Uterus (tissue), 4 donors: ENCODE measurements around the gene SELENOV. TPM values are rescaled to one million over a fixed set of nuclear protein-coding genes. Genes with fewer than 3 reads are reported as not detected.

Experiments used
- DNase-seq, 2 donors: peaks; one replicate each; pipeline ENCODE4 v3.0.0-alpha.2; 2019 to 2020
- H3K27ac ChIP-seq, 2 donors: fragments of 200-600 bp; sonication (generic); 1 replicate in 1 of 2; 2 replicates in 1 of 2; pipeline ENCODE4 v1.5.1; 2016 to 2018
- H3K27me3 ChIP-seq, 2 donors: fragments of 200-600 bp; sonication (generic); one replicate each; pipeline ENCODE4 v1.5.1; 2018 to 2019; ENCODE audit warnings: control low read depth in 1 of 2
- H3K36me3 ChIP-seq, 2 donors: fragments of 200-600 bp; sonication (generic); one replicate each; pipeline ENCODE4 v1.5.1; 2019; ENCODE audit warnings: control low read depth in 1 of 2
- H3K4me1 ChIP-seq, 2 donors: fragments of 200-600 bp; sonication (generic); one replicate each; pipeline ENCODE4 v1.5.1; 2018 to 2019; ENCODE audit warnings: control low read depth in 1 of 2
- H3K4me3 ChIP-seq, 2 donors: fragments of 200-600 bp; sonication (generic); 1 replicate in 1 of 2; 2 replicates in 1 of 2; pipeline ENCODE4 v1.5.1; 2018 to 2019; ENCODE audit warnings: mild to moderate bottlenecking in 1 of 2
- H3K9me3 ChIP-seq, 2 donors: fragments of 200-600 bp; sonication (generic); one replicate each; pipeline ENCODE4 v1.5.1; 2019; ENCODE audit warnings: control low read depth in 1 of 2
- POLR2A ChIP-seq, 2 donors: fragments of 450-650 bp; IDR thresholded peaks; one replicate each; pipeline ENCODE4 v1.6.1; 2016; ENCODE audit warnings: antibody characterized with exemption in 2 of 2, mild to moderate bottlenecking in 1 of 2, moderate library complexity in 1 of 2
- intact Hi-C: fragments of 100-400 bp; cut with DNase I; formaldehyde crosslinking; loops from one replicate; pipeline ENCODE4 v1.15.1; 2023; ENCODE audit warnings: low total_unique reads
- total RNA-seq, 4 donors: library from RNA; depleted of rRNA in 3 of 4; stranded (reverse); fragments of >200 nt in 3 of 4; gene quantifications; one replicate each; pipeline versions ENCODE4 v1.1.0 to v1.2.4, GENCODE V29; 2014 to 2023
- TF ChIP-seq, protein P1 (sequence below), 4 experiments: fragments of 200-600 bp in 2 of 4; fragments of 450-650 bp in 2 of 4; sonication (generic) in 2 of 4; IDR thresholded peaks; one replicate each; pipeline ENCODE4 v1.5.1; 2016 to 2019; ENCODE audit warnings: antibody characterized with exemption in 4 of 4, mild to moderate bottlenecking in 2 of 4, moderate library complexity in 1 of 4
- donor health status: DM: yes; HTN: yes; CAD: no.

Gene SELENOV
- total RNA-seq, 4 donors from 2014 or later: 0.41 TPM; not detected in 3

DNA sequence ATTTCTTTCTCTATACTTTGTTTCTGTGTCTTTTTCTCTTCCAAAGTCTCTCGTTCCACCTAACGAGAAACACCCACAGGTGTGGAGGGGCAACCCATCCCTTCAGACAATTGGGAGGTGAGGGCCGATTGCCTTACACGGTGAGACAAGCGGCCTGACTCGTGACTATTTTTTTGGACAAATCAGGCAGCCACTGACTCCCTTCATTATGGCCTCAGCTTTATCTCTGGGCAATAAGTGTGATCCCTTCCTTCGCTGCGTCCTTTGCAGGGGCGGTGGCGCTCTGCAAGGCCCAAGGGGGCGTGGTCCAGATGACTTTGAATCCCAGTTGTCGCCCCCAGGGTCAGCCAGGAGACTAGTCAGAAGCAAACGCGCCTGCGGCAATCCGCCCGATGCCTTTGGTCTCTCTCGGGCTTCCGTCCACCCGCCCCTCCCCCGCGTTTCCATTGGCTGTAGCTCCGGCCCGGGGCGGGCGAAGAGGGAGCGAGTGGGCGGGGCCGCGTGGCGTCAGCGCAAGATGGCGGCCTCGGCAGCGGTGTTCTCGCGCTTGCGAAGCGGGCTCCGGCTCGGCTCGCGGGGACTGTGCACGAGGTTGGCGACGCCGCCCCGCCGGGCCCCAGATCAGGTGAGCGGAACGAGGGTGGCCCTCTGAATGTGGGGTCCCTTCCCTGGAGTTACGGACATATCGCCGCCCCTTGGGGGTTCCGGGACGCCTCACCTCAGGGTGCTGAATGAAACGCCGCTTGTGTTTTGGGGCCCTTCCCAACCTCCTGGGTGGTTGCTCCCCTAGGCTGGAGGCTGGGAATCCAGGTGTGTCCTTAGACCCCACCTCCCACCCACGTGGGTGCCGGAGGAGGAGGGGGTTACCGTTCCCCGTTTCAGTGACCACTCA lies 34.4 kb upstream of the SELENOV start, which contains the start of gene TIMM50:
Gene TIMM50 (plus strand): TSS at position 502 of the 892 bp plus-strand sequence. CDS start 16 bp downstream, at position 518.
- H3K36me3 ChIP-seq: no peaks in the 10 kb centered on the region

DNA sequence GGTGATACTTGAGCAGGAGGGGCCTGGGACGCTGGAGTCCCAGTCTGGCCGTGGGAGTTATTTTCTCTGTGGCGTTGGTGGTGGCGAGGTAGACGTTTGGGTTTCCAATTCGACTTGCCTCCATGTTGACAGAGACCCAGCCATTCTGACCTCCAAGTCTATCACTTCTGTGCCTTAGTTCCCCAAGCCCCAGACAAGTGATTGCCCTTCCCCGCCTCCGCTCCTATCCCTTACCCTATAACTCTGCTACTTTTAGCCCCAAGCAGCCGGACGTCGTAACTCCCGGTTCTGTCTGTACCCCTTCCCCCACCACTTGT lies 33.8 kb upstream of the SELENOV start:
- H3K36me3 ChIP-seq: no peaks in the 10 kb centered on the region
- no peak for TF ChIP-seq POLR2A (IDR thresholded peaks at IDR 0.05)
- H3K9me3 ChIP-seq: no peaks in the 10 kb centered on the region
- peak overlapping the region; percentile 81 to 97 for H3K4me3 ChIP-seq
- no peak for DNase-seq
- H3K27me3 ChIP-seq: no peaks in the 10 kb centered on the region
- intact Hi-C loops: no loop called here
- H3K4me1 ChIP-seq: peaks cover 0 to 7% of the 10 kb centered on the region in 2 donors
- H3K27ac ChIP-seq: peak overlapping the region; percentile 83 to 88

More for the DNA sequence above, 34.4 kb upstream of the SELENOV start, which contains the start of gene TIMM50:
- peak within 1 kb of the TSS; percentile 83 to 88 for H3K27ac ChIP-seq
- no peaks in the 10 kb centered on the region for H3K9me3 ChIP-seq
- H3K4me3 ChIP-seq: peak within 1 kb of the TSS; percentile 81 to 97
- intact Hi-C loops: no loop called here
- peak; percentile 54 to 79 for TF ChIP-seq POLR2A (IDR thresholded peaks at IDR 0.05)
- TF ChIP-seq, protein P1, sequence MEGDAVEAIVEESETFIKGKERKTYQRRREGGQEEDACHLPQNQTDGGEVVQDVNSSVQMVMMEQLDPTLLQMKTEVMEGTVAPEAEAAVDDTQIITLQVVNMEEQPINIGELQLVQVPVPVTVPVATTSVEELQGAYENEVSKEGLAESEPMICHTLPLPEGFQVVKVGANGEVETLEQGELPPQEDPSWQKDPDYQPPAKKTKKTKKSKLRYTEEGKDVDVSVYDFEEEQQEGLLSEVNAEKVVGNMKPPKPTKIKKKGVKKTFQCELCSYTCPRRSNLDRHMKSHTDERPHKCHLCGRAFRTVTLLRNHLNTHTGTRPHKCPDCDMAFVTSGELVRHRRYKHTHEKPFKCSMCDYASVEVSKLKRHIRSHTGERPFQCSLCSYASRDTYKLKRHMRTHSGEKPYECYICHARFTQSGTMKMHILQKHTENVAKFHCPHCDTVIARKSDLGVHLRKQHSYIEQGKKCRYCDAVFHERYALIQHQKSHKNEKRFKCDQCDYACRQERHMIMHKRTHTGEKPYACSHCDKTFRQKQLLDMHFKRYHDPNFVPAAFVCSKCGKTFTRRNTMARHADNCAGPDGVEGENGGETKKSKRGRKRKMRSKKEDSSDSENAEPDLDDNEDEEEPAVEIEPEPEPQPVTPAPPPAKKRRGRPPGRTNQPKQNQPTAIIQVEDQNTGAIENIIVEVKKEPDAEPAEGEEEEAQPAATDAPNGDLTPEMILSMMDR (IDR thresholded peaks at IDR 0.05): peak in 2 of 4 experiments; percentile 3 to 28
- H3K4me1 ChIP-seq: peaks cover 0 to 7% of the 10 kb centered on the region in 2 donors
- no peaks in the 10 kb centered on the region for H3K27me3 ChIP-seq
- DNase-seq: peak; percentile 96

DNA sequence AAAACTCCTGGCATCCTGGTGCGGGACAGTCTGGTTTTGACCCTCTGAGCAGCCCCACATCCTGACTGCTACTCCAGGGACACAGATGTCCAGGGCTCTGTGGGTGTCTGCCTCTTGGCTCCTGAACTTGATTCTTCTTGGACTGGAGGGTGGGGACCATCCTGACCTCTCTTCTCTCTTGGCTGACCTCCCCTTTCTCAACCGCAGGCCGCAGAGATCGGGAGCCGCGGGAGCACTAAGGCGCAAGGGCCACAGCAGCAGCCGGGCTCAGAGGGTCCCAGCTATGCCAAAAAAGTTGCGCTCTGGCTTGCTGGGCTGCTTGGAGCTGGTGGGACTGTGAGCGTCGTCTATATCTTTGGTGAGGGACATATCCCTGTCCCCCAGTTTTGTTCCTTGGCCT lies 33.3 kb upstream of the SELENOV start:
- Histone ChIP-seq H3K9me3 (no peaks in the 10 kb centered on the region), H3K4me3 (peak overlapping the region; percentile 81 to 97), H3K27ac (no peak overlapping the region), H3K4me1 (peaks cover 0 to 7% of the 10 kb centered on the region in 2 donors), H3K27me3 (no peaks in the 10 kb centered on the region), H3K36me3 (no peaks in the 10 kb centered on the region)
- intact Hi-C loops: no loop called here
- TF ChIP-seq POLR2A (IDR thresholded peaks at IDR 0.05): no peak
- TF ChIP-seq, protein P1 (IDR thresholded peaks at IDR 0.05): no peak
- DNase-seq: no peak

DNA sequence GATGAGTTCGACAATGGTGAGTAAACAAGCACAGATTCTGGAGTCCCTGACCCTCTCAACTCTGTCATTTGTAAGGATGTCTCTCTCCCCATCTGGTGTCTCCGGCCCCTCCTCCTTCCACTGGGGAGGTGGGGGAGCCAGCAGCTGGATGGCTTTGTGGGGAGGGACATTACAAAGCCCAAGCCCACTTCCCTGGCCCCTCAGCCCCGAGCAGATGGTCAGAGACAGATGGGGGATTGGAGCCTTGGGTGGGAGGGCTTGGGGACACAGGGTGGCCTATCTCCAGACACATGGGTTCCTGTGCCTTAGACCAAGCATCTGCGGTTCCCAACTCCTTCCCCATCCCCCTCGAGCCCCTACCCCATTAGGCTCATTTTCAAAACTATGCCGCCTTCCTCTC lies 31.8 kb upstream of the SELENOV start:
- H3K27me3 ChIP-seq: no peaks in the 10 kb centered on the region
- H3K4me1 ChIP-seq: peaks cover 0 to 7% of the 10 kb centered on the region in 2 donors
- H3K4me3 ChIP-seq: no peak overlapping the region
- TF ChIP-seq, protein P1 (IDR thresholded peaks at IDR 0.05): no peak
- no peak for TF ChIP-seq POLR2A (IDR thresholded peaks at IDR 0.05)
- H3K9me3 ChIP-seq: no peaks in the 10 kb centered on the region
- DNase-seq: no peak
- no peaks in the 10 kb centered on the region for H3K36me3 ChIP-seq
- intact Hi-C loops: no loop called here
- H3K27ac ChIP-seq: no peak overlapping the region

DNA sequence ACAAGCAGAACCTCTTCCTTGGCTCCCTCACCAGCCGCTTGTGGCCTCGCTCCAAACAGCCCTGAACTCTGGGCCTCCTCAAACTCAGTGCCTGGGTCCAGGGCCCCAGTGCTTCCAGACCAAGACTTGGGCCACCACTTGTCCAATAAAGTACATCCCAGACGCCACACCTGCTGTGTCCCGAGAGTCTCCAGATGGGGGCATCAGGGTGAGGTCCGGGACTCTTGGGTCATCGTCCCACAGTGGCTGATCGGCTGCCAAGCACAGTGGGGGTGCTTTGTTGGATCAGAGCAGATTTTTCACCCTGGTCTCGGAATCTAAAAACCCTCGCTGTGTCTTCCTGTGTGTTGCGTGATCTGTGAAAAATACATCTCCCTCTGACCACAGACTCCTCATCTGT lies 25.2 kb upstream of the SELENOV start:
- Histone ChIP-seq H3K36me3 (no peaks in the 10 kb centered on the region), H3K27me3 (no peaks in the 10 kb centered on the region), H3K9me3 (no peaks in the 10 kb centered on the region), H3K27ac (no peak overlapping the region), H3K4me1 (no peaks in the 10 kb centered on the region), H3K4me3 (no peak overlapping the region)
- intact Hi-C loops: no loop called here
- no peak for DNase-seq
- TF ChIP-seq, protein P1 (IDR thresholded peaks at IDR 0.05): no peak
- no peak for TF ChIP-seq POLR2A (IDR thresholded peaks at IDR 0.05)
